ENCODE results near the gene SPATA31D1.

The SPATA31D1 gene

DNA sequence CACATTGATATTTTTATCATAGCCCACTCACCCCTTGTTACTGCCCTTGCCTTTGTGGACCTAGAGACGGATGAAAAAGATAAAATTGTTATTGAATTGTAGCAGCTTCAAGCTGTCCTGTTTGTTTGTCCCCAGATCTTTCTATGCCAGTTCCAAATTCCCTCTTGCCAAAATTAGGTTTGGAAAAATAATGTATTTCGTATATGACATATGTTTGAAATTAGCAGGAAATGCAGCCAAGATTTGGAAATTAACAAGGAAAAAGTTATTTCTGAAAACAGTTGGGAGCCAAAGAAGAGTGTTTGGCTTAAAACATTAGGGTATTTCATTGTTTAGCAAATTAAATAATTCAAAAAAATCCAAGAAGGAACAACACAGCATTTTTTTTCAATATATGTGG is 33.5 kb downstream of the SPATA31D1 start:
- no peak for DNase-seq (ENCODE audit: low read depth)

DNA sequence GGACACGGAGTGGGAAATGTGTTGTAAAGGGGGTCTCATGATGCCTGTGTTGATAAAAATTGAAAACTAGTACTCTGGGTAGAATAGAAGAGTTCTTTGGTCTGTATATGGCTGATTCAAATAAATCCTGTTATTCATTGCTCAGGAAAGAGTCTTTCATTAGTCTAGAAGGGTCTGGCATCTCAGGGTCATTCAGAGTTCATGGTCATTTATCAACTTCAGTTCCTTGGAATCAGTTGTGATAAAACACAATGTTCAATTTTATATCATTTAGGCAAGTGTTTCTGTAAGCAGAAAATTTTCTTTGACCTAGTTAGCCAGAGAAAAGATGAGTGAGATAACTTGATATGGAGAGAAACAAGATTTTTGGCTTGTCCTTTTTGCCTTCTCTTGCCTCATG is 36.3 kb downstream of the SPATA31D1 start:
- DNase-seq (ENCODE audit: low read depth) = no peak

DNA sequence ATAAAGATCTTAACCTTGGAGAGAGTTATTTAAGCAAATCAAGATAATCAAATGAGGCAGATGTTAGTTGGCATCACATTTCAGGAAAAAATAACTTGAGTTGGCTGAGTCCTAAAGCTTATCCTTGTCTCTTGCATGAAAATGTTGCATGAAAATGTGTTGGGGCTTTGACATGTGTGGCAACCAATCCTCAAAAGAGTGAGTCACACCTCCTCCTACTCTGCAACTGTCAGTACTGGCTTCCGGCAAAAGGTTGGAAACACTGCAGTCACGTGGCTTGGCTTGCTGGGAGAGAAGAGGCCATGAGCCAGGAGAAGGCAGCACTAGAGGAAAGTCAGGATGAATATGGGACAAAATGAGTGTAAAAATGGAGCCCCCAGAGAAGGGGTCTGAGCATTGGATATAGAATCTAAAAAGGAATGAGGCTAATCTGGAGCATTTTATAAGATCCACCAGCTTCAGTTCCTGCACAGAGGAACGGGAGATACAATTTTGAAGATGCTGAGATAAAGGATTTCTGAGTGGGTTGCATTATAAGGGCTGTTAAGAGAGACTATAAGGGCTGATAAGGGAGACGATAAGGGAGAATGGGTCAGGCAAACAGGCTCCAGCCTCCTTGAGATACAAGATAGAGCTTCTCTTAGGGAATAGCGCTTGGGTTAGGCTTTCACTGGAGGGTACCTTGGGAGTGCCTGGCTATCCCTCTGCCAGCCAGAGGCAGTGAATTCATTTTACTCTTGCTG is 43.1 kb downstream of the SPATA31D1 start:
- no peak for DNase-seq (ENCODE audit: low read depth)

- no peak for DNase-seq (ENCODE audit: low read depth)
Measured at GRCh38 chr9:82034956-82035731, 46.6 kb downstream of the SPATA31D1 start.

GRCh38 chr9:82036086-82036485 is 47.5 kb downstream of the SPATA31D1 start:
- DNase-seq (ENCODE audit: low read depth) = no peak

DNA sequence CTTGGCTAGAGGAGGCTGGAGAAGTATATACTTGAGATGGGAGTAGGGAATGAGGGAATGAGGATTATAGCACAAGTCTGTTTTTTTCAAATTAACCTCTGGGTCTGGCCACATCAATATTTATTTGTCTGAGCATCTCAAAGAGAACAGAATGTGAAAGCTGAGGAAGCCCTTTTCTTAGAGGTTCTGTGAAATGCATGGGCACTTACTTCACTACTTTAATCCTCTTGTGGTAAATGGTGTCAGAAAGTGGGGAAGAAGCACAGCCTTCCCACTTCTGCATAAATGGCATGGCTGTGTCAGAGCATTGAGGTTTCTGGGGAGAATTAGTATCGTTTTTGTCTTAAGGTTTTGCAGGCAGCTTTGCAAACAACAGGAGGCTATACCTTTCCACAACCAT is 48.6 kb downstream of the SPATA31D1 start:
- no peak for DNase-seq (ENCODE audit: low read depth)

- DNase-seq (ENCODE audit: low read depth) = no peak
Measured at GRCh38 chr9:82038897-82039296, 50.3 kb downstream of the SPATA31D1 start.
